ENCODE results near the gene RASGEF1B.
A peak's percentile ranks its signal among the peaks of the same experiment; 100 is the strongest.
"Not testable (repeated sequence)": the region's sequence is repeated elsewhere in the genome, so short reads cannot be mapped to it uniquely, and the experiment has no call there.

The RASGEF1B gene

GRCh38 chr4:81498551-81499099 is 26.9 kb upstream of the RASGEF1B start:
- peak in 1 of 4 experiments; percentile 56 for DNase-seq

GRCh38 chr4:81498046-81498445 is 26.3 kb upstream of the RASGEF1B start:
- no peak for DNase-seq

- DNase-seq = peak in 2 of 4 experiments; percentile 38 to 44
Measured at GRCh38 chr4:81495345-81495744, 23.6 kb upstream of the RASGEF1B start.

- peak; percentile 76 to 94 (median 84) for DNase-seq
Measured at GRCh38 chr4:81494031-81494431, 22.3 kb upstream of the RASGEF1B start.

- no peak for DNase-seq
Measured at GRCh38 chr4:81492606-81493230, 21.0 kb upstream of the RASGEF1B start.

- DNase-seq = peak; percentile 62 to 97 (median 83)
Measured at GRCh38 chr4:81491943-81492342, 20.2 kb upstream of the RASGEF1B start.

- DNase-seq = peak; percentile 69 to 91 (median 80)
Measured at GRCh38 chr4:81490403-81491160, 18.9 kb upstream of the RASGEF1B start.

GRCh38 chr4:81486502-81486901 is 14.8 kb upstream of the RASGEF1B start:
- no peak for DNase-seq

GRCh38 chr4:81485310-81485980 is 13.7 kb upstream of the RASGEF1B start:
- no peak for DNase-seq

DNA sequence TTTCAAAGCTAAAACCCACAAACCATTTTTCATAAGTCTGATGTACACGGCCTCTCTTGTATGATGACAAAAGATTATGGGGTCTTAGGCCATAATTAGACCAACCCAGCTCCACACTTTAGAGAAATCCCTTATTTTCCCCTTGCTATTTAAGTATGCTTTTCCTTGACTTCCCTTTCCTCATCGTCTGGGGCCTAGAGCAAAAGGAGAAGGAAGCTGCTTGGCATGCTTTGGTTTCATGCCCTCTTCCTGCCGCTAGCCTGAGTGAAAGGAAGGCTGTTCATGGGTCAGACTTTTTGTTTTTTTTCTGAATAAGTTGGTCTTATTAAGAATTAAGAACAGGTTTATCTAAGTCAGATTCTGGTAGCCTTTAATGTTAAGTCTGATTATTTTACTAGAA is 10.6 kb upstream of the RASGEF1B start:
- DNase-seq = peak; percentile 67 to 88 (median 82)

GRCh38 chr4:81481151-81481550 is 9.4 kb upstream of the RASGEF1B start:
- DNase-seq = no peak

- DNase-seq = not testable (repeated sequence)
Measured at GRCh38 chr4:81479573-81479972, 7.9 kb upstream of the RASGEF1B start.

GRCh38 chr4:81473331-81474265 is 1.9 kb upstream of the RASGEF1B start:
- peak; percentile 37 to 66 (median 62) for DNase-seq

- DNase-seq = peak in 3 of 4 experiments; percentile 79 to 88 (median 85)
Measured at GRCh38 chr4:81472281-81473182, 825 bp upstream of the RASGEF1B start.

DNA sequence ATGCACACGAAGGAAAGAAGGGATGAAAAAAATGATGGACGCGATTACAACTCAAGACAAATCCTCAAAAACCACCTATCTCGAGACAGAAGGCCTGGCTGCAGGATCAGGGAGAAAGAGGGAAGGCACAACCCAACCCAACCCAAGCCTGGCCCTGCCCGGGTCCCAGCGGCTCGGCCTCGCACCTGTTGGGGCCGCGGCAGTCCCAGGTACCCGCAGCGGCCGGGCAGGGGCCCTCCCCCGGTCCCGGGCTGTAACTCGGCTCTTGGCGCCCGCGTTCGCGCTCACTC is 464 bp downstream of the RASGEF1B start:
- peak in 1 of 4 experiments; percentile 41 for DNase-seq

DNA sequence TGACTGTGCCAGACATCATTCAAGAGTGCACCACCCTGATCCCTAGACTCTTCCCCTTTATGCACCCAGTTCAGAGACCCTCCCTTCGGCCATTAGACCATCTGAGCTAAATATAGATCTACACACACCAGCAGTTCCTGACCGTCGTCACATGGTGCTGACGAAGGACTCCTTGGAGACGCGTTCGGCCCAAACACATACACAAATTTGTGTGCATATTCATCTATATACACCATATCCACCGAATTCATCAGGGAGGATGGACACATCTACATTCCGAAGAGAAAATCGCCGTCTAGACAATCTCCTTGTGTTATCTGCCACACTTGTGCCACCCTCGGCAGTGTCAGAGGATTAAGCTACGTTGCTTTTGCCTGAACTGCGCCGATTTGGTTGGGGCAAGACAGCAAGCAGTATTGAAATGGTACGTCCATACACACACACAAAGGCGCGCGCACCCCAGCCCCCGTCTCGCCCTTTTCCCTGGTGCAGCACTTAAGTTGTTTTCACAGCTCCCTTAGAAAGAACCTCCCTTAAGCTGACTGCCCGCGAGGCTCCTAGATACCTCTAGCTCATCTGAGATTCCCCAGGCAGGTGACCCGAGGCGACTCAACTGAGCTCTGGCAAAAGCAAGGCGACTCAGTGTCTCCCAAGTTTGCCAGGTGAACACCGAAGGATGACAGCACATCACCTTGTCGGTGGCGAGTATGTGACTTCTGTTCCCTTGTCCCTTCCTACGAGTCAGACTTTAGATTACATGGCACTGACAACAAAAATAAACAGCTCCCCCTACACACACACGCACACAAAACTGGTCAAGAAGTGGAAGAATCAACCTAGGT is 1.0 kb downstream of the RASGEF1B start:
- DNase-seq = peak; percentile 90 to 96 (median 92)

GRCh38 chr4:81469781-81470455 is 1.8 kb downstream of the RASGEF1B start:
- peak; percentile 29 to 70 (median 52) for DNase-seq

DNA sequence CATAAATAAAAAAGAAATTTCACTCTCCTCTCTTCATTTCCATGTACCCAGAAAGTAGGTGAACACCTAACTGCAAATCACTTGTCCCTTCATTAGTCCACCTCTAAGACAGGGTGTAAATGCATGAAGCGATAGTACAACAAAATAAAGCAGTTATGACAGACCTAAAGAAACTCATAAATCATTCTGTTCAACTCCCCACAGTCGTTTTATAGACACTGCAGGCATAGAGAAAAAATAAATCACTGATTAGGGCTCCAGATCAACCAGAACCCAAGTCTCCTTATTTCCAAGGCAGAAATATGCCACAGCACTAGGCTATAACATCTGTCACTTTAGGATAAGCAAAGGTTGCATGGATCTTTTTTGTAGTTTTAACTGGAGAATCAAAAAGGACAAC is 3.0 kb downstream of the RASGEF1B start:
- peak in 1 of 4 experiments; percentile 36 for DNase-seq

DNA sequence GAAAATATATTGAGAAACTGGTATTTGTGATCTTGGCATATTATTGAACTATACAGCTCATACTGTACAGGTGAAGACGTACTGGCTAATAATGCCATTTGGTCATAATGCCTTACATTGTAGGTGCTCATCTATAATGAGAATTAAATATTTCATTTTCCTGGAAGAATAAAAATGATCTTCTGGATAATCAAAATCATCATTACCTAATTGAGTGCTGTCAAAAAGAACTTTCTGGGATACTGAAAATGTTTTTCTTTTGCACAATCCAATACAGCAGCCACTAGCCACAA is 4.1 kb downstream of the RASGEF1B start:
- DNase-seq = no peak
